HepG2 (cell line): Measurements from ENCODE around the gene AGRN. TPM values are rescaled to one million over a fixed set of nuclear protein-coding genes. Genes with fewer than 3 reads are reported as not detected.

Experiments used
- AKAP8 ChIP-seq: sonication (generic); formaldehyde crosslinking; IDR thresholded peaks from 2 replicates; pipeline ENCODE4 v1.5.1; 2020; ENCODE audit warnings: mild to moderate bottlenecking, missing genetic modification reagents
- ATF6 ChIP-seq: sonication (generic); formaldehyde crosslinking; conservative IDR thresholded peaks from 2 replicates; pipeline ENCODE4 v1.4.0; 2020; ENCODE audit warnings: missing genetic modification reagents
- CBX1 ChIP-seq: IDR thresholded peaks from one replicate; pipeline ENCODE4 v1.6.1; 2016; ENCODE audit warnings: antibody characterized with exemption, low read depth
- FOXK1 ChIP-seq: sonication (generic); formaldehyde crosslinking; IDR thresholded peaks from 2 replicates; pipeline ENCODE4 v1.4.0; 2020; ENCODE audit warnings: low read depth, missing genetic modification reagents, borderline replicate concordance
- HMGXB3 ChIP-seq: sonication (generic); formaldehyde crosslinking; IDR thresholded peaks from 2 replicates; pipeline ENCODE4 v1.4.0; 2020; ENCODE audit warnings: missing genetic modification reagents, borderline replicate concordance
- HNRNPK ChIP-seq: fragments of 200-400 bp; formaldehyde crosslinking; IDR thresholded peaks from 2 replicates; pipeline ENCODE4 v1.6.1; 2018; ENCODE audit warnings: low read length, low read depth, moderate library complexity, mild to moderate bottlenecking; ENCODE audit not compliant: poor library complexity, severe bottlenecking
- JUNB ChIP-seq: sonication (generic); formaldehyde crosslinking; IDR thresholded peaks from 2 replicates; pipeline ENCODE4 v1.8.0; 2022; ENCODE audit warnings: missing genetic modification reagents, mild to moderate bottlenecking, borderline replicate concordance
- MED8 ChIP-seq: sonication (generic); formaldehyde crosslinking; IDR thresholded peaks from 2 replicates; pipeline ENCODE4 v1.8.1; 2023; ENCODE audit warnings: mild to moderate bottlenecking, missing genetic modification reagents; ENCODE audit not compliant: insufficient replicate concordance
- PAWR ChIP-seq: sonication (generic); formaldehyde crosslinking; IDR thresholded peaks from 2 replicates; pipeline ENCODE4 v1.4.0; 2020; ENCODE audit warnings: missing genetic modification reagents, mild to moderate bottlenecking, borderline replicate concordance
- TFDP2 ChIP-seq: sonication (generic); formaldehyde crosslinking; IDR thresholded peaks from 2 replicates; pipeline ENCODE4 v1.4.0; 2020; ENCODE audit warnings: missing genetic modification reagents
- ZNF24 ChIP-seq: fragments of 450-650 bp; IDR thresholded peaks from 2 replicates; pipeline ENCODE4 v1.6.1; 2017; ENCODE audit warnings: antibody characterized with exemption, mild to moderate bottlenecking
- ZNF275 ChIP-seq: sonication (generic); formaldehyde crosslinking; IDR thresholded peaks from 2 replicates; pipeline ENCODE4 v1.8.0; 2022; ENCODE audit warnings: missing genetic modification reagents, mild to moderate bottlenecking, inconsistent platforms, borderline replicate concordance
- ZNF281 ChIP-seq: sonication (generic); formaldehyde crosslinking; IDR thresholded peaks from 2 replicates; pipeline ENCODE4 v1.4.0; 2020; ENCODE audit warnings: missing genetic modification reagents, borderline replicate concordance
- ZNF333 ChIP-seq: sonication (generic); formaldehyde crosslinking; IDR thresholded peaks from 2 replicates; pipeline ENCODE4 v1.4.0; 2020; ENCODE audit warnings: mild to moderate bottlenecking, missing genetic modification reagents, borderline replicate concordance
- ZNF451 ChIP-seq: sonication (generic); formaldehyde crosslinking; IDR thresholded peaks from 2 replicates; pipeline ENCODE4 v1.5.0; 2020; ENCODE audit warnings: mild to moderate bottlenecking, missing genetic modification reagents
- ZNF792 ChIP-seq: IDR thresholded peaks from 2 replicates; pipeline ENCODE4 v1.6.1; 2016
- polyA plus RNA-seq, 8 experiments: library from polyadenylated mRNA; depleted of rRNA in 3 of 8; stranded (reverse) in 7 of 8; unstranded in 1 of 8; fragments of >200 nt; fragmentation: Illumina TruSeq in 4 of 8; extraction: Trizol in 4 of 8; gene quantifications; 2 replicates each; pipeline versions ENCODE4 v1.2.1 to v1.2.3, GENCODE V29; 2011 to 2016; ENCODE audit warnings: low read depth in 4 of 8, missing spikeins in 1 of 8, mixed read lengths in 1 of 8; ENCODE audit not compliant: insufficient read depth in 1 of 8
- total RNA-seq, 5 experiments: library from RNA; depleted of rRNA; stranded (reverse); fragments of >200 nt; fragmentation: Illumina TruSeq; extraction: Trizol; gene quantifications; 2 replicates each; pipeline ENCODE4 v1.2.3, GENCODE V29; 2016; ENCODE audit warnings: low read depth in 1 of 5

The AGRN gene
- total and polyA plus RNA-seq, 2 of the 13 experiments (the other 11 are each of a cell fraction or from before 2014, with no cell fraction given), result 29.8 to 65.2 TPM

GRCh38 chr1:1006305-1007159, 13.4 kb upstream of the AGRN start (continued):
- TF ChIP-seq ZNF333 (CRISPR knock-in tag) (no peak; the same call in 1 of the 2 replicates), PAWR (CRISPR knock-in tag) (0 out of 2 replicates have a peak, but pooled peaks have one; percentile 74), ZNF275 (CRISPR knock-in tag) (no peak), ZNF451 (CRISPR knock-in tag) (no peak), ZNF281 (peak; percentile 66; the same call in 1 of the 2 replicates), HMGXB3 (CRISPR knock-in tag) (peak; percentile 64), ZNF24 (no peak), AKAP8 (0 out of 2 replicates have a peak, but pooled peaks have one; percentile 74), TFDP2 (CRISPR knock-in tag) (peak; percentile 74), HNRNPK (no peak), FOXK1 (CRISPR knock-in tag) (peak; percentile 80; the same call in 1 of the 2 replicates), MED8 (no peak), ATF6 (CRISPR knock-in tag) (no peak), ZNF792 (peak; percentile 87), CBX1 (peak; percentile 55), JUNB (peak; percentile 98)
